ENCODE measurements around the gene MTURN.
A peak's percentile ranks its signal among the peaks of the same experiment; 100 is the strongest.

The MTURN gene

GRCh38 chr7:30164567-30164966 lies 29.8 kb downstream of the MTURN start:
- Histone ChIP-seq H3K27ac (ENCODE audit: low read length) (no peak overlapping the region), H3K4me2 (ENCODE audit: low read depth, low read length) (no peak overlapping the region), H3K4me3 (ENCODE audit: low read length) (no peak overlapping the region), H2AFZ (ENCODE audit: low read length) (no peak overlapping the region), H3K4me1 (ENCODE audit: low read length) (peaks cover 26% of the 10 kb centered on the region), H3K27me3 (replicated peaks; ENCODE audit: insufficient read depth, low read length) (no peaks in the 10 kb centered on the region), H3K9me2 (replicated peaks; ENCODE audit: insufficient read depth, low read length) (no peaks in the 10 kb centered on the region), H3F3A (ENCODE audit: insufficient read depth, low read length) (no peaks in the 10 kb centered on the region; the same call in 1 of the 2 replicates), H4K20me1 (ENCODE audit: insufficient read depth, low read length) (no peaks in the 10 kb centered on the region), H3K79me2 (ENCODE audit: low read length) (no peaks in the 10 kb centered on the region), H3K9ac (ENCODE audit: low read length) (no peak overlapping the region), H3K36me3 (replicated peaks; ENCODE audit: insufficient read depth, low read length) (no peaks in the 10 kb centered on the region), H3K9me3 (replicated peaks; ENCODE audit: insufficient read depth, low read length) (no peaks in the 10 kb centered on the region)
- DNase-seq, result peak; percentile 63
- TF ChIP-seq CTCF (IDR thresholded peaks at IDR 0.05; ENCODE audit: low read length), result peak; percentile 70
- no peak for TF ChIP-seq EZH2phosphoT487 (IDR thresholded peaks at IDR 0.05; ENCODE audit: low read length)

- Histone ChIP-seq H3K9ac (ENCODE audit: low read length) (no peak overlapping the region), H3K4me1 (ENCODE audit: low read length) (peaks cover 18% of the 10 kb centered on the region)
Measured at GRCh38 chr7:30165590-30165989, 30.8 kb downstream of the MTURN start.

DNA sequence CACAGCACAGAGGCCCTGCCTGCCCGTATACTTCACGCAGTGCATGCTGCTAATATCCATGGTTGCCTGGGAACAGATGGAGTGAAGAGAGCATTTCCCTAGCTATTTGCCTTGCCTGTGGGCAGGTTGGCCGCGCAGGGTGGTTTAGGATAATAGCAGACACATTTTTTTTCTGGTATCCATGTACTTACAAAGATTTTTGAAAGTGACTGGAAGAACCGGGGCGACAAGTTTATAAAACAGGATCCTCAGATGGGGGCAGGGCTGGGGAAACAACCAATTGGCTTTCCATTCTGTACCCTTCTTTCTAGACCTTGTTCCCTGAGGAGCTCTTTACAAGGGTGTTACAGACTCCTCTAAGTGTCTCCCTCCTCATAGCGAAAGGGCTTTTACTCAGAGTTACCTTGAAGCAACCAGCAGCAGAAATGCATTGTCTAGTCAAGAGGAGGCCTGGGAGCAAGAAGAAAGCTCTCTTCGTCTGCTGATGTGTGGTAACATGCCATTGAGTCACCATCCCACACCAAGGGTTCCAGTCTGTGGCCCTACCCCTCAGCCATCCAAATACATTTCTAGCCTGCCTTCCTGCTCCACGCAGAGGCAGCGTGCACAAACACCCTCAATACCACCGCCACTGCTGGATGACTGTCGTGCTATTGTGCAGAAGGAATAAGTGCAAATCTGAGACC lies 31.5 kb downstream of the MTURN start:
- H4K20me1 ChIP-seq (ENCODE audit: insufficient read depth, low read length), result no peaks in the 10 kb centered on the region
- H3K4me3 ChIP-seq (ENCODE audit: low read length), result no peak overlapping the region
- H3K9ac ChIP-seq (ENCODE audit: low read length), result no peak overlapping the region
- H3K27me3 ChIP-seq (replicated peaks; ENCODE audit: insufficient read depth, low read length), result no peaks in the 10 kb centered on the region
- H3K79me2 ChIP-seq (ENCODE audit: low read length), result no peaks in the 10 kb centered on the region
- H2AFZ ChIP-seq (ENCODE audit: low read length), result no peak overlapping the region
- TF ChIP-seq CTCF (IDR thresholded peaks at IDR 0.05; ENCODE audit: low read length), result no peak
- TF ChIP-seq EZH2 (optimal IDR thresholded peaks at IDR 0.05; ENCODE audit: low read depth, low read length), result no peak
- TF ChIP-seq EZH2phosphoT487 (IDR thresholded peaks at IDR 0.05; ENCODE audit: low read length), result no peak
- no peak overlapping the region for H3K4me2 ChIP-seq (ENCODE audit: low read depth, low read length)
- no peak overlapping the region for H3K27ac ChIP-seq (ENCODE audit: low read length)
- H3K9me2 ChIP-seq (replicated peaks; ENCODE audit: insufficient read depth, low read length), result no peaks in the 10 kb centered on the region
- no peaks in the 10 kb centered on the region for H3K36me3 ChIP-seq (replicated peaks; ENCODE audit: insufficient read depth, low read length)
- no peaks in the 10 kb centered on the region for H3K9me3 ChIP-seq (replicated peaks; ENCODE audit: insufficient read depth, low read length)
- no peaks in the 10 kb centered on the region; the same call in 1 of the 2 replicates for H3F3A ChIP-seq (ENCODE audit: insufficient read depth, low read length)
- no peak for DNase-seq
- H3K4me1 ChIP-seq (ENCODE audit: low read length), result peaks cover 18% of the 10 kb centered on the region

More at GRCh38 chr7:30165590-30165989, 30.8 kb downstream of the MTURN start:
- H3K4me3 ChIP-seq (ENCODE audit: low read length), result no peak overlapping the region
- no peak for TF ChIP-seq CTCF (IDR thresholded peaks at IDR 0.05; ENCODE audit: low read length)
- TF ChIP-seq EZH2 (optimal IDR thresholded peaks at IDR 0.05; ENCODE audit: low read depth, low read length), result no peak
- no peak for TF ChIP-seq EZH2phosphoT487 (IDR thresholded peaks at IDR 0.05; ENCODE audit: low read length)
- H3K79me2 ChIP-seq (ENCODE audit: low read length), result no peaks in the 10 kb centered on the region
- no peaks in the 10 kb centered on the region for H4K20me1 ChIP-seq (ENCODE audit: insufficient read depth, low read length)
- no peaks in the 10 kb centered on the region for H3K9me3 ChIP-seq (replicated peaks; ENCODE audit: insufficient read depth, low read length)
- H3F3A ChIP-seq (ENCODE audit: insufficient read depth, low read length), result no peaks in the 10 kb centered on the region; the same call in 1 of the 2 replicates
- H3K27me3 ChIP-seq (replicated peaks; ENCODE audit: insufficient read depth, low read length), result no peaks in the 10 kb centered on the region
- no peak overlapping the region for H2AFZ ChIP-seq (ENCODE audit: low read length)
- no peak for DNase-seq
- no peak overlapping the region for H3K27ac ChIP-seq (ENCODE audit: low read length)
- H3K9me2 ChIP-seq (replicated peaks; ENCODE audit: insufficient read depth, low read length), result no peaks in the 10 kb centered on the region
- no peaks in the 10 kb centered on the region for H3K36me3 ChIP-seq (replicated peaks; ENCODE audit: insufficient read depth, low read length)
- H3K4me2 ChIP-seq (ENCODE audit: low read depth, low read length), result no peak overlapping the region

Data from MM.1S (cell line).